HG02763 (cell line): ENCODE measurements around the gene BMPR1B.

Source experiments
- ATAC-seq: cut with Tn5 transposase; IDR thresholded peaks from one replicate; pipeline ENCODE4 v1.9.1; 2021; ENCODE audit warnings: mild to moderate bottlenecking, moderate library complexity; ENCODE audit not compliant: unreplicated experiment

Gene BMPR1B

GRCh38 chr4:94757192-94758140 is at the start of gene BMPR1B:
Gene BMPR1B, plus strand, starts transcription at chr4:94757955. Its CDS starts 346,470 bp downstream, at chr4:95104425.
- ATAC-seq, result no peak

GRCh38 chr4:94711635-94712034 is 46.1 kb upstream of the BMPR1B start:
- no peak for ATAC-seq

DNA sequence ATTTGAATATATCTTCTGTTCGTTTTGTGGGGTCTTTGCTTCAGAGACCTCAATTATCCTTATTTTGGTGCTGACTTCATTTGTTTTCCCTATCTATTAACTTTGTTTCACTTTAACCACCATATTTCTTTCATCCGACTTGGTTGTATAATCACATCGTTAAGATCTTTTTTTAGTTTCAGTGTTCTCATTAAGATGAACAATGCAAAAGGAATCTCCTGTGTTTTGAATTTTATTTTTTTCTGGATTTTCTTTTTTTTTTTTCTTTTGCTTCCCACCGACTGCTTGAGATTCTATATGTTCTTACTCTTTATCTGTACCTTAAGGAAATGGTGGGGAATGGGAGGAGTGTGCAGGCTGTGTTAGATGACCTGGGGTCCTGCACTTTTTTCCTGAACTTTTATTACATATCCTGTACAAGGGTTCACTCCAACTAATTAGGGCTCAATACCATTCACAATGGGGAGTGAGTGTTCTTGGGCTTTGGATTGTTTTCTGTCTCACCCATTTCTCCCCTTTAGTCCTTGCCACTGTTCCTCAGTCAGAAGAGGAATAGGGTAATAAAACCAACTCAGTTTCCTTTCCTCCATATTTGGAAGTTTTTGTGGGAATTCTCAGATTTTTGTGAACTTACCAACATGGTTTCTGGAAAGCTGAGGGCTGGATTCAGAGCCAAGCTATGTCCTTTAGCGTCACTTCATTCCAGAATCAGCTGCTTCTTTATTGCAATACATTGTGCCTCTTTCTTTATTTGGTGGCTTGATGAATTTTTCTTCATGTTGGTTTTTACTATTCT is 43.2 kb upstream of the BMPR1B start:
- ATAC-seq, result no peak

- ATAC-seq, result no peak
These were observed 42.0 kb upstream of the BMPR1B start for GRCh38 chr4:94715726-94716125.

DNA sequence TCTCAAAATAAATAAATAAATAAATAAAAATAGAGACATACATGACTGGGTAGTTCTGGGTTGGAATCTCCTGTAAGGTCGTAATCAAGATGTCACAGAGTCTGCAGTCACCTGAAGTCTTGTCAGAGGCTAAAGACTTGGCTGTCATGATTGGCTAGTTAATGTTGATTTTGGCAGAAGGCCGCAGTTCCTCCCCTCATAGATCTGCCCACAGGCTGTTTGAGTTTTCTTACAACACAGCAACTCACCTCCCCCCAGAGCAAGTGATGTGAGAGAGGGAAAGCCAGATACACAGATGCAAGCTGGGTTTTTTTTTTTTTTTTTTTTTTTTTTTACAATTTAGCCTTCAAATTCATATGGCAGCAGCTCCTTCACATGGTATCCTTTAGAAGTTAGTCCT is 36.4 kb upstream of the BMPR1B start:
- ATAC-seq, result no peak

- no peak for ATAC-seq
These were observed 35.5 kb upstream of the BMPR1B start for GRCh38 chr4:94722270-94722669.

DNA sequence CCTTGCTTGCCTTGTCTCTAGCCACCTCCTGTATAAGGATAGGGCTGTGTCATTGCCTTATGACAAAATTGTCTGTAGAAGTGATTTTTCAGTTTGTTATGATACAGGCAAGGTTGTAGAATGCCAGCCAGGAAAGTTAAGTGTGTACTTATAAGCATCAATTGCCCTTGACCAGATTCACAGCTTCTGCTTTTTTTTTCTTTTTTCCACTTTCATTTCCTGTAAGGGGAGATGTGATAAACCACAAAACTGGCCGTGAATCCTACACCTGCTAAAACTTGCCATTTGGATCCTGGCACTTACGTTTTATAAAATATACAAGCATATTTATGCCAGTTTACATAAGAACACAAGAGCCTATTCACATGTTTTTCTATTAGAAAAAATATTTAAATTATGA is 35.0 kb upstream of the BMPR1B start:
- no peak for ATAC-seq

DNA sequence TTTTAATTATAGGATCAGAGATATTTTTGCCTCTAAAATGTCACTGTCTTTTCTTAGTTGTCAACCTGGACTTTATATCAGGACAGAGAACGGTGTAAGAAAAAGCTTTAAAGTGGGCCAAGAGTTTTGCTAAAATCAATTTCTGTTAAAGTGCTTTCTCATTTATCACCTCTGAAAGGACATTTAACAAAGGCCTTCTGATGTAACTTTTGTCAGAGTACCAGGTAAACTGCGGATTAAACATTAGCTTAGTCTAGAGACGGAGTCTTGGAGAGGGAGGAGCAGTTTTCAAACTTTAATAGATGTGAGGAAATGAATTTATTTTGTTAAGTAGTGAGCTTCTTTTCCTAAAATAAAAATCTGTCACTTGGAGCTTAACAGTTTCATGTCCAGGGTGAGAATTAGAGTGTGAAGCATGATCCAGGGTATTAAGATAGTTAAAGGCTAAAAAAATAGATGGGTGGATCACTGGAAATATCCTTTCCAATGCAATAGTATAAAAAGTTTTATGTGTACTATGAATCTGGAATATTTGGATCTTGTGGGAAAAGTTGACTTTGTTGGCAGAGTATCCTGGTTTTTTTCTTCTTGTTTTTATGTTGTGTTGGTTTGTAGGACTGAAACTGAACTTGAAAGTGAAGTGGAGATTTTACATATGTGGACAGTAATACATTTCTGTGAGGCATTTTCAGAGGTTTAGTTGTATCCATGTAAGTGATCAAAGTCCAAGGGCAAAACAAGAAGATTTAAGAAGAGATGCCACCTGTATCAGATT is 33.6 kb upstream of the BMPR1B start:
- ATAC-seq, result no peak

DNA sequence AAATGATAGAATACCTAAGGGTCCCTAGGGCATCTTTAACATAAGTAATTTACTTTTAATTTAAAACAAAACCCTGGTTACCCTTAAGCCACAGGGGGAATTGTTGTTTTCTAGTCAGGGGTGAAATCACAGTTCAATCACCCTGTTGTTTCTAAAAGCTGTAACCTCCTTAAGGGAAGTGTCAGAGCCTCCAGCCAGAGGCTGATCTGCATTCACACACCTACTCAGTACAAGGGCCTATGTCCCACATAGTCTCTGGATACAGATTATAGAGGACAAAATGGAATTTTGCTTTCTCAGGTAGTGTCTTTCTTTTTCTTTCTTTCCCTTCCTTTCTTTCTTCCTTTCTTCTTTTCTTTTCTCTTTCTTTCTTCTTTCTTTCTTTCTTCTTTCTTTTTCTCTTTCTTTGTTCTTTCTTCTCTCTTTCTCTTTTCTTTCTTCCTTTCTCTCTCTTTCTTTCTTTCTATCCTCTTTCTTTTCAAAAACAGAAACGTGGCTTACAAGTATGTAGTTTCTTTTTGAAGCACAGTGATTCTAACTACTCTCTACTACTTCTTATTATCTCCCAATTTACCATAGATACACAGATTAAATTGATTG is 31.1 kb upstream of the BMPR1B start:
- ATAC-seq, result no peak

DNA sequence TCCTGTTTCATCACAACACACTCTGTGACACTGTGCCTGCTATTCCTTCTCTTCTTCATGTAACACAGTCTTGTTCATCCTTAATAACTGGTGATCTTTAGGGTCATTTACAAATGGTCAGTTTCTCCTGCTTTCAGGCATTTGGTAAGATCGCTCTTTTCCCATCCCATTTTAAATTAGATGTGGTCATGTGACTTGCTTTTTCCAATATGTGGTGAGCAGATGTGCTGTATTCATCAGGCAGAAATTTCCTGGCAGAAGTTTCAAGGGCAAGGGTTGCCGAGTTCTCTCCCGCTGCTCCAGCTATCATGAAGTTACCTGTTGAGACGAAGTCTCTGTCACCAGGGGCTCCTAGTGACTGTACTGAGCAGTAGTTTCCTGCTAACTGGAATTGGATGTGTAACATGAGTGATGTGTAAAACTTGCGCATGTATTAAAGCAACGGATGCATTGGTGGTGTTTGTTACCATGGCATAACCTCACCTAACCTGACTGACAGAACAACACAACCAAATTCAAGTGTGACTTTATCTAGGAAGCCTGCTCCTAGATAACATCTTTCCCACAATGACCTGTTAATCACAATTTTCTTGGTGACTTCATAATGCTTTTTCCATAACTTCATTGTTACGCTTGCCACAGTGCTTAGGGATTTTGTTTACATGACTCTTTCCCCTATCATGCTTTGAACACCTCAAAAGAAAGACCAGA is 29.5 kb upstream of the BMPR1B start:
- ATAC-seq, result no peak

DNA sequence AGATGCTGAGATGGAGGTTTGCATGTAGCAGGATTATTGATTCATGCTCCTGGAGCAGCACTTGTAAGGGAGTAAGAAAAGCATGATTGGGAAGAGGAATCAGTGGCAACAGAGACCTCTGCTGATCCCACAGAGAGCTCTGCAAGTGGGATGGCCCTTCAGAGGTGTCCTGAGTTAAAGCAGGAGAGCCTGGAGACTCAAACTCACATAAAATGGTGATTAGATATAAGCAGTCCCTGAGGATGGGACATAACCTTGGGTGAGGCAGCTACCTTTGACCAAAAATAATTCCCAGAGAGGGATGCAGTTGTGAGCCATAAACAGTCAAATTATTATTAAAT is 25.4 kb upstream of the BMPR1B start:
- ATAC-seq, result no peak

GRCh38 chr4:94739741-94740140 is 18.0 kb upstream of the BMPR1B start:
- ATAC-seq, result no peak

DNA sequence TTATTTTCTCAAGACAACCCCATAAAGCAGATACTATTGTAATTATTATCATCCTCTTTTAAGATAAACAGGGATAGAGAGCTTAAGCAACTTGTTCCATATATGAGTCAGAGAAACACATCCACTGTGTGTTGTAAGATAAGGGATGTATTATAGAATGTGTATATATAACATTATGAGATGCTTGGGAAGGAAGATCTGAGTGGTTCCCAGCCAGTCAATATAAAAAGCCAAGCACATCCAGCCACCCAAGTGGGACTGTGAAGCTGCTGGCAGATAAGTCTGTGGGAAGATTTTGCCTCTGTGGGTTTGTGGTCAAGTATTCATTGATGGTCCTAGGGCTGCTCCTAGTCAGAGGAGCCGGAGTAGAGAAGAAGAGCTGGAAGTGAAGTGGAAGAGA is 16.5 kb upstream of the BMPR1B start:
- no peak for ATAC-seq

- no peak for ATAC-seq
These were observed 13.9 kb upstream of the BMPR1B start for GRCh38 chr4:94743838-94744237.

DNA sequence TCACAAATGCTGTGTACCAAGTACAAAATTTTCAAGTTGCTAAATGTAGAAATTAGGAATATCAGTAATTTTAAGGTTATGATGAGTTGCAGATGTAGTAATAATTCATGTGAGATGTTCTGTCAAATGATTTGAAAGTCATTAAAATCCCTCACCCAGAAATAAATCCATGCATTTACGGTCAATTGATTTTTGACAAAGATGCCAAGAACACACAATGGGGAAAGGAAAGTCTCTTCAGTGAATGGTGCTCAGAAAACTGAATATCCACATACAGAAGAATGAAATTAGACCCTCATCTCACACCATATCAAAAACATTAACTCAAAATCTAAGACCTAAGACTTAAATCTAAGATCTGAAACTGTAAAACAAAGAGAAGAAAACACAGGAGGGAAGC is 12.9 kb upstream of the BMPR1B start:
- no peak for ATAC-seq

DNA sequence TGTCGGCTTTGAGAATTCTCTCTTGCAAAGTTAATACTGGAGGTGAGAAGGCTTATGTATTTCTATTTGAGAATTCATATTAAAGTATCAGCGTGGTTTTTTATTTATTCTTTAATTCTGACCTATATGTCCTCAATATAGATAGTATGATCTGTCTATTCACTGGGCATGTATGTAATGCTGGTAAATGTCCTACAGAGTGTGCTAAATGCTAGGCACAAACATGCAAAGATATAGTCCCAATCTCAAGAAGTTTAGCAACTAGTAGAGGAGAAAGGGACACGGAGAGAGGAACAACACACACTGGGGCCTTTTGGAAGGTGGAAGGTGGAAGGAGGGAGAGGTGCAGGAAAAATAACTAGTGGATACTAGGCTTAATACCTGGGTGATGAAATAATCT is 11.0 kb upstream of the BMPR1B start:
- ATAC-seq, result no peak

DNA sequence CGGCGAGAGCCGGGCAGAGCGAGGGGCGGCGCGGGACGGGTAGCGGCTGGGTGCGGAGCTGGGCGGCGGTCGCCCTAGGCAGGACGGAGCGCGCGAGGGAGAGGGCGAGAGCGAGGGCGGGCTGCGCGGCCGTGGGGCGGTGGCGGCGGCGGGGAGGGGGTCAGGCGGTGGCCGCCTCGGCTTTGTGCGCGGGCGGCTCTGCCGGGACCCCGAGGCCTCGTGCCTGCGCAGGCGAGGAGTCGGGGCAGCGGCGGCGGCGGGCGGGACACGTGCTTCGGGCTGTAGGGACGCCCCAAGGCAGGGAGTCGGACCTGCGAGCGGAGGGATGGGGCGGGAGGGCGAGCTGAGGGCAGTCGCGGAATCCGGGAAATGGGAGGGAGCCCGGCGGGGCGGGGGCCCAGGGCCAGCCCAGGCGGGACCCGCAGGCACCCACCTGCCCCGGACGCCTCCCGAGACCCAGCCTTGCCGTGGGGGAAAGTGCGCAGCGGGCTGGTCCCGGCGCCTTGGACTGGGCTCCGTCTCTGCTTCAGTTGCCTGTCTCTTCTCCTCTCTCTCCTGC is 465 bp downstream of the BMPR1B start:
- ATAC-seq, result no peak

DNA sequence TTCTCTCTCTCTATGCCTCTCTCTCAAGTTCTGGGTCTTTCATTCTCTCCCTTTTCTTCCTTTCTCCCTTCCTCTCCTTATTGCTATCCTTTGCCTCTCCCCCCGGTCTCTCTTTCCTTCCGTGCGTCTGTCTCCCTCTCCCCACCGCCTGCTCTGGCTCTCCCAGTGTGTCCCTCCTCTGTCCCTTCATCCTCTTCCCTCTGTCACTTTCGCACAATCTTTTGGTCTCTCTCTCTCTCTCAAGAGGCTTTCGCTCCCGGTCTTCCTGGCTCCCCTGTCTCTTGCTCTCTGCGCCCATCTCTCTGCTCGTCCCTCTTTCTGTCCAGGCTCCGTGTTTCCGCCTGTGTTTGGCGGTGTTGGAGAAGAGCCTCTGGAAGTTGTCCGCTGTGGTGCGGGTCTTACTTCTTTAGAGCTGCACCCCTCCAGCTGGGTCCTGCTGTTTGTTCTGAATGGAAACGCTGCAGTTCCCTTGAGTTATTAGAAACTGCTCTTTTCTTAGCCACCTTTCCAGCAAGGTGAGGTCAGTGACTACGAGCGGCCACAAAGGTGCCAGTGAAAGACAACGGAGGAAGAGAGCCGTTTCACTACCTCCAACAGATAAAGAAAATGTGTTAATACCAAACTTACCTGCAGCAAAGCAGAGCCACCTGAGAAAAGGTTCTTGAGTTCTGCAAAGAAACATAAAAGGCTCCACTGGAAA is 1.1 kb downstream of the BMPR1B start:
- ATAC-seq, result no peak

GRCh38 chr4:94759767-94760211 is 2.0 kb downstream of the BMPR1B start:
- no peak for ATAC-seq
